Measurements from ENCODE around the gene EEF2.
A peak's percentile ranks its signal among the peaks of the same experiment; 100 is the strongest.

Gene EEF2

DNA sequence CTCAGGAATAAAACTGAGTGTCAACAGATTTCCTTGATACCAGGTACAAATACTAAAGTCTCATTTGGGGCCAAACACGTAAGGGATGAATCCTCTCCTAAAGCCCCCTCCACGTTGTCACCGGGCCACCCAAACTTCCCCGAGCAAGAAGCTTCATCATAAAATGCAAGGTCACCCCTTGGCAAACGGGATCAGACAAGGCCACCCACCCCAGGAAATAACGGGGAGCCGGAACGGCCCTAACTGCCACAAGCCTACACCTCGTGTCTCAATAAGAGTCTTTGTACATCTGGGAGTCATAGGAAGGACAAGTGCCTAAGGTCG is 717 bp downstream of the EEF2 start:
- DNase-seq (ENCODE audit: low read depth) = no peak

GRCh38 chr19:3983936-3984583 is 1.2 kb downstream of the EEF2 start:
- peak; percentile 60 for DNase-seq (ENCODE audit: low read depth)

DNA sequence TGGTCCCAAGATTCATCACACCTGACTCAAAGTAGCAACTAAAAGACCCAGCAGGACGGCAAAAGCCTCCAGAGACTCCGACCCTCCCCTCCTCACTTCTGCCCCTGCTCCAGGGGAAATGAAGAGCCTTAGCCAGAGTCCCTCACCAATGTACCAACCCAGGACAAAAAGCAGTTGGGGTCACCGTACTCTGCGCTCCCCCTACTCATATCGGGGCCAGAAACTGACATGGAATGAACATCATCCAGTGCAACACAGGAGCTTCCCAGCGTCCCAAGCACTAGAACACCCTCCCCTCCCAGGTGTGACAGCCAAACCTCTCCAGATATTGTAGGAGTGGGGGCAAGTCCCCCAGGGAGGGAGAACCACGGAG is 1.7 kb downstream of the EEF2 start:
- DNase-seq (ENCODE audit: low read depth) = no peak

GRCh38 chr19:3982701-3983541 is 2.3 kb downstream of the EEF2 start:
- DNase-seq (ENCODE audit: low read depth) = peak; percentile 78

- no peak for DNase-seq (ENCODE audit: low read depth)
Observed at GRCh38 chr19:3981736-3982681, 3.3 kb downstream of the EEF2 start.

- no peak for DNase-seq (ENCODE audit: low read depth)
Observed at GRCh38 chr19:3981373-3981735, 3.9 kb downstream of the EEF2 start.

DNA sequence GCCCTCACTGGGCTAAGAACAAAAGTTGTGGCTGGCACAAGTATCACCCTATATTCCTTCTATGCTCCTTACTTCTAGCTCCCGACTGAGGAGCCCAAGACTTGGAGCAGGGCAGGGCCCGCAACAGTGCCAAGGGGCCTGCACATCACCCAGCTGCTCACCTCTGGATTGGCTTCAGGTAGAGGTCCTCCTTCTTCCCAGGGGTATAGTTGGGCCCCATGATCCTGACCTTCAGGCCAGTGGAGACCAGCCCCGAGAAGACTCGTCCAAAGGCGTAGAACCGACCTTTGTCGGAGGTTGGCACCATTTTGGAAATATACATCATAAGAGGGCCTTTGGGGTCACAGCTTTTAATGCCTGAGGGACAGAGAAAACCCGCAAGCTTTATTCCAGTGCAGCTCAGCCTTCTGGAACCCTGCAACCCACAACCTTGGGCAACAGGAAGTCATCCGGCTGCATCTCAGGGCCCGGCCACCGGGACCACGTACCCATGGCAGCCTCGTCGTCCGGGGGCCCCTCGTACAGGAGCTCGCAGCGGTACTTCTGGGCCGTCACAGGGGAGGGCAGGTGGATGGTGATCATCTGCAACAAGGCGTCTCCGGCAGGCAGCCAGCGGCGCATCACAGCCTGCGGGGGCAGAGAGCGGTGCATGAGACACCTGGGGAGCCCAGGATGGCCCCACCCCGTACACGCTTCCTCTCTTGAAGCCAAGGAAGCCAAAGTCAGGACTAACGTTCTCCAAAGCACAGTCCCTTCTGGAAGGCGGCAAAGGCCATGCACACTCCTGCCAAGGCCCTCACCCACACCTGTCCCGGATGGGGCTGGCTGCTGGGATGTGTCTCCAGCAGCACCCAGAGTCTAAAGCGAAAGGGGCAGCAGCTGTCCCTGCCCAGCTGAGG is 4.7 kb downstream of the EEF2 start:
- no peak for DNase-seq (ENCODE audit: low read depth)

DNA sequence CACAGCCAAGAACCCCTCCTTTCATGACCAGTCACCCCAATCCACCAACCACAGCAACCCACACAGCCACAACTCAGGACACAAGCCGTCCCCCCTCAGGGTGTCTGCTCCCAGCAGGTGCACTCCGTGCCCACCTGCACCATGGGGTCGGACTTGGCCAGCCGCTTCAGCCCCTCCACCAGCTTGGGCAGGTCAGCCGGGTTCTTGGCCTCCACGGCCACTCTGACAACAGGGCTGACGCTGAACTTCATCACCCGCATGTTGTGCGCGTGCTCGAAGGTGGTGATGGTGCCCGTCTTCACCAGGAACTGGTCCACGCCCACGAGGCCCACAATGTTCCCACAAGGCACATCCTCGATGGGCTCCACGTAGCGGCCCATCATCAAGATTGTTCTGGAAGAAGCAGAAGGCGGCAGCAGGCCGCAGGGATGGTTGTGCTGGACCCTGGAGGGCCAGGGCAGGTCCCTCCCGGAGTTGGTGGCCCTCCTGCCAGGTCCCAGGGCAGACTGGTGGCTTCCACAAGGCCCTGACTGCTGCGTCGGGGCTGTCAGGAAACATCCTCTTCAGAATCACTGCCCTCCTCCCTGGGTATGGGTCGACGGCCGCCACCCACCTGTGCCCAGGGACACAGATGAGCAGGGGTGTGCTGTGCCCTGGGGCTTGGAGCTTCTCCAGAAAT is 5.5 kb downstream of the EEF2 start:
- no peak for DNase-seq (ENCODE audit: low read depth)

- no peak for DNase-seq (ENCODE audit: low read depth)
Observed at GRCh38 chr19:3979289-3979673, 6.0 kb downstream of the EEF2 start.

GRCh38 chr19:3978145-3978544 is 7.1 kb downstream of the EEF2 start:
- no peak for DNase-seq (ENCODE audit: low read depth)

DNA sequence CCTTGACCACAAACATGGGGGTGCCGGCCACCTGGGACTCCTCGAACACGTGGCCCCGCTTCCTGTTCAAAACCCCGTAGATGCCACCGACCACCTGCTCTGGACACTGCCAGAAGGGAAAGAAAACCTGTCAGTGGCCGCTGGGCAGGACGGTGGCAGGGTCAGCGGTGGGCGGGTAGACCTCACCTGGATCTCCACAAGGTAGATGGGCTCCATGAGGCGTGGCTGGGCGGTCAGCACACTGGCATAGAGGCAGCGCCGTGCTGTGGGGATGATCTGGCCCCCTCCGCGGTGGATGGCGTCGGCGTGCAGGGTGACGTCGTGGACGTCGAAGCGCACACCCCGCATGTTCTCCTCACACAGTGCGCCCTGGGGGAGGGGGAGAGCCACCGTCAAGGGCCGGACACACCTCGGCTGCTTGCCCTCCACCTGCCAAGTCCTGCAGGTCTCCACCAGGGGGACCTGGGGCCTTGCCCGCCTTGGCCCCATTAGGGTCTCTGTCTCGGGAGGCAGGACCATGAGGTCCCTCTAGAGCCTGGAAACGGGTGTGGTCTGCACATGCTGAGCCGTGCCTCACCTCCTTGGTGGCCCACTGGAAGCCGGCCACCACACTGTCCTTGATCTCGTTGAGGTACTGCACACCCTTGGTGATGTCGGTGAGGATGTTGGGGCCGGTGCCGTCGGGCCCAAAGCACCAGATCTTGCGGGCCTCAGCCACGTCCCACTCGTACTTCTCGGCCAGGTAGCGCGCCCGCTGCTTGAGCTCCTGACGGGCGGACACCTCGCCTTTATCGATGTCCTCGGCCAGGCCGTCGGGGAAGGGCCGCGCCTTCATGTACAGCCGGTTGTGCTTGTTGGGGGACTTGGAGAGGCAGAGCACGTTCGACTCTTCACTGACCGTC is 7.8 kb downstream of the EEF2 start:
- DNase-seq (ENCODE audit: low read depth) = no peak

DNA sequence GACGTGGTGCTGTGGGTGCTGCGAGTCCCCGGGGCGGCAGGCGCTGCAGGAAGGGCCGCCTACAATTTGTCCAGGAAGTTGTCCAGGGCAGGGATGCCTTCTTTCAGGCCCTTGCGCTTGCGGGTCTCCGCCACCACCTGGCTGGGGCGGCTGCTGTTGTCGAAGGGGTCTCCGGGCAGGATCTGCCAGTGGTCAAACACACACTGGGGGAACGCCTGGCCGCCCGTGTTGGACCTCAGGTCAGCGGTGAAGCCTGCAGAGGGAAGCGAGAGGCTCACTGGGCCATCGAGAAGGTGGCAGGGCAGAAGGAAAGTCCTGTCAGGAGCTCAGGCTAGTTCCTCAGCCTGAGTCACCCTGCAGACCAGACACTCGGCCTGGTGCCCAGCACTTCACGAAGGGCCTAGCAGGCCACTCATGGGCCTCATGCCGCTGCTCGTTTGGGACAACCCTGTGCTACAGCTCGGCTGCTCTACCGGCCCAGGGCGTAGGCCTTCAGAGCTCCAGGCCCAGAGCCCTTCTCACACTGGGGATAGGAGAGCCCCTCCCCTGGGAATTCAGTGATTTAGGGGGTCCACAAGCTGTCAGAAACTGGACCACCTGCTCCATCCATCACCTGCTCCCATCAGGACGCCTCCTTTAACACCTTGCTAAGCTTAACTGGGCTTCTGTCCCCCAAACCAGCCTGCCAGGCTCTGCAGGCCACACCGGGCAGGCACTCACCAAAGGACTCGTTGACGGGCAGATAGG is 8.6 kb downstream of the EEF2 start:
- no peak for DNase-seq (ENCODE audit: low read depth)

DNA sequence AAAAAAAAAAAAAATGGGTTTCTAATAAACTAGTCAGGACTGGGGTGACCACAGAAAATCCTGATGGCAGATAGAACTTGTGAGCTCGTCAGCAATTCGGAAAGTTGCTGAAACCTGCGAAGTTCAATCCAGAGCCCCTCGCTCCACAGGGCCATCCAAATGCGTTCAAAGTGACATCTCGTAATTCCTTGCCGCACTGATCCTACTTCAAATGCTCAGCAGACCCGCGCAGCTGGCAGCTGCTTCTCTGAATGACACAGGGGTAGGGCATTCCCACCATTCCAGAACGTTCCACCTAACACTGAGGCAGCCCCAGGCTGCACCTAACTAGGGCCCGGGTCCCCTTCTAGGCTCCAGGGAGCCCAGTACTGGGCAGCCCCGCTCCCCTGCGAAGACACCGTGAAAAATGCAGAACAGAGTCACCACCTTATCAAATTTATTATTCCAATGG is 9.6 kb downstream of the EEF2 start:
- DNase-seq (ENCODE audit: low read depth) = no peak

- DNase-seq (ENCODE audit: low read depth) = no peak
Observed at GRCh38 chr19:3975144-3975543, 10.1 kb downstream of the EEF2 start.

DNA sequence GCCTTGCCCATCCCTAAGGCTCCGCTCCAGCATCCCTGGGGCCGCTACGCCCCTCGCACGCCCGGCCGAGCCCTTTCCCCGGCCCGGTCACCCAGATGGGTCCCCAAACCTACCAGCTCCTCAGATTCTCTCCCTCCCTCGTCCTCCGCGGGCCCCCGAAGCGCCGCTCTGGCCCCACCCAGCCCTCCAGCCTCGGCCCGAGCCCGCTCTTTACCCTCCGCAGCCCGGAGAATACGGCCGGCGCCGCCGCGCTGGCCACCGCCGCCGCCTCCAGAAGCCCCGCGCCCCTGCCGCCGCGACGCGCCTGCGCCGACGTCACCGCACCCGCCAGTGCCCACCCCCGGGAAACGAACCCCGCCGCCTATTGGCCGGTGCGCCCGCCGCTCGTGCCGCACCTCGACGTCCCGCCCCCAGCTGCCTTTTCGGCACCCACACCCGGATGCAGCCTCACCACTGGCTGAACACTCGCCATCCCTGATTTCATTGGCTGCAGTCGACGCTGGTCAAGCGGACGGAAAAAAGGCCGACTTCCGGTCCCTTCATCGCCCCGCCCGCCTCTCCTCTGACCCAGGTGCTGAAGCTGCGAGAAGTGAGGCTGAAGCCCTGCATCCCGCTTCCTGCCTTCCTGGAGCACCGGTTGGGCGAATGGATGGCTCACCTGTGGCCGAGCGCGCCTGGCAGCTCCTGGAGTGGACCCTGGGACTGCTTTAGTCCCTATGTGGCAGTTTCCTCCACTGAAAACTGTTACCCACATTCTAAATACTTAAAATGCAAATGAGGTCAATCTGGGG is 14.3 kb downstream of the EEF2 start, which contains the start of gene DAPK3:
Gene DAPK3, minus strand, starts transcription at position 292 of the 791 bp plus-strand sequence. CDS start 1,364 bp downstream, outside the sequence.
- peak; percentile 98 for DNase-seq (ENCODE audit: low read depth)

DNA sequence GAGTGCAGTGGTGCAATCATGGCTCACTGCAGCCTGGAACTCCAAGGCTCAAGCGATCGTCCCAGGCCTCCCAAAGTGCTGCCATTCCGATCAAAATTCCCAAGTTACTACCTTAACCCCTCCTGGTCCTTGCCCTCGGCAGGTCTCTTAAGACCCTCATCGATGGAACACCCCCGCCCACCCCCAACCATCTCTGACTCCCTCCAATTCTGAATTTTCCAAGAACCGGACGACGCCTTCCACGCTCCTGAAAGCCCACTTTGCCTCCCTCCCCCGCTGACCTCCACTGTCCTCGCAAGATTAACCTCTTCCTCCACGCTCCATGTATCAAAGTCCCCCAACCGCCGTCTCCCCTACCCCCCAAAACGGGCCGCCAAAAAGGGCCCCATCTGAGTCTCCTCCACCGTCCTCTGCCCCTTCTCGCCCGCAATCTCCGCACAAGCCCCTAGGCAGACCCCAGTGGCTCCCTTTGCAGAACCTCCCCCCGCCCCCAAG is 14.9 kb downstream of the EEF2 start:
- no peak for DNase-seq (ENCODE audit: low read depth)

DNA sequence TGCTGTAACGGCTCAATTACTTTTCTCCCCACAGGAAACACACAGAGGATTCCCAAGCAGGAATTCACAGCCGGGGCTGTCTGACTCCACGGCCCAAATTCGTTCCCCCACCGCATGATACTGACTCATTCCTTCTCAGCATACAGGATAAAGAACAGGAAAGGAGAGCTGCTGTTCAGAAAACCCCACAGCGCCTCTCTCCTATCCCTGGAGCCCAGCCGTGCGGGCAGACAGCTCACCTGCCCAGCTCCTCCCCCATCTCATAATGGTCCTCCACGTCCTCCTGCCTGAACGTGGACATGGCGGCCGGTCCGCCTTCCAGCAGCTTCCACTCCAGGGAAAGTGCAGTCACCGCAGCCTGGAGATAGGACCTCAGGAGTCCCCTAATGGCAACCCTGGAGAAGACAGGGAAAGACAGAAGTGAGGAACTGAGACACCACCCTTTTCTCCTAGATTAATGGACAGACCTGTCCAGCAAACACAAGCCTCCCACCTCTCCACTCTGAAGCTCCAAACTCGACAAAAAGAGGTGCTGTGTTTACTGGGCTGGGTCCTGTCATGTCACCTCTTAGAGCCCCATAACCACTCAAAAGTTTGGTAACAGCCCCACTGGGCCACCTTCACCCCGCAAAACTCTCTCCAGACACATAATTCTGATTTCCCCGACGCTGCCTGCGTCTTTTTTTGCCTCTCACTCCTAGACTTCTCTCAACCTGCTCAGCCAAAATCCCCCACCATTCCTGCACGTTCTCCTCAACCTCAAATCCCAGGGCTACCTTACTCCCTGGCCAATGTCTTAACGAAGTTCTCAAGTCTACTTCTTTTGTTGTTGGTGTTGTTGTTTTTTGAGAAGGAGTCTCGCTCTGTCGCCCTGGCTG is 15.6 kb downstream of the EEF2 start:
- peak; percentile 93 for DNase-seq (ENCODE audit: low read depth)

All from EH (cell line).